HG03039 (cell line): ENCODE data around the gene PXDN.

Experiments used
- ATAC-seq: cut with Tn5 transposase; IDR thresholded peaks from one replicate; pipeline ENCODE4 v1.9.1; 2021; ENCODE audit warnings: mild to moderate bottlenecking, moderate library complexity; ENCODE audit not compliant: unreplicated experiment

Gene PXDN

DNA sequence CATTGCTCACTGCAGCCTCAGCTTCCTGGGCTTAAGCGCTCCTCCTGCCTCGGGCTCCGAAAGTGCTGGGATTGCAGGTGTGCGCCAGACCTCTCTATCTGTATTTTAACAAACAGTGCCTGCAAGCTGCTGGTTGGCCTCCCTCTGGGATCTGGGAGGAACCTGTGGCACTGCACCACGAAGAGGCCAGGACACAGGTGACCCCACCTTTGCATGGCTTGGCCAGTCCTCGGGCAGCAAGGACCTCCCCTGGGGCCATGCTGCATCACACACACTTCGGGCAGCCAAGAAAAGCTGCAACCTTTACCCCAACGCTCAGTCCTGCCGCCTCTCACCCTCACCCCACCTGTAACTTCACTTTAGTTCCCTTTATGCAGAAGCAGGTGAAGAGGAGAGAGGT lies 70.0 kb downstream of the PXDN start:
- ATAC-seq, result no peak

- no peak for ATAC-seq
These were observed 71.0 kb downstream of the PXDN start for GRCh38 chr2:1673160-1673944.

GRCh38 chr2:1672738-1673137 lies 71.6 kb downstream of the PXDN start:
- no peak for ATAC-seq

DNA sequence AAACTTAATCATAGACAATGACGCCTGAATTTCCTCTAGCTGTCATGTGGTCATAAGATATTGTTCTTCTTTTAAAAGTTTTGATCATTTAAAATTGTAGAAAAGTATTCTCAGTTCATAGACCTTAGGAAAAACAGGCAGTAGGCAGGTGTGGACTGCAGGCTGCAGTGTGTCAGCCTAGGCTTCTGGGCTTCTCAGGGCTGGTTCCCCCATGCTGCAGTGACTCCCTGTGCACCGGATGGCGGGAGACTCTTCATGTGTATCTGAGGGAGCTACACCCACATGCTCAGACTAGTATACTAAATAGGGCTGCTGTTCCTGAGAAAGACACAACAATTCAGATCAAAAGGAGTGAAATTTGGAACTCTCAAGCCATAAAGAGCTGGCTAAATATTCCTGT lies 72.4 kb downstream of the PXDN start:
- no peak for ATAC-seq

- ATAC-seq, result no peak
These were observed 73.7 kb downstream of the PXDN start for GRCh38 chr2:1670636-1671035.

- no peak for ATAC-seq
These were observed 78.4 kb downstream of the PXDN start for GRCh38 chr2:1665761-1666505.

GRCh38 chr2:1664698-1665097 lies 79.6 kb downstream of the PXDN start:
- ATAC-seq, result no peak

GRCh38 chr2:1664076-1664605 lies 80.2 kb downstream of the PXDN start:
- no peak for ATAC-seq

DNA sequence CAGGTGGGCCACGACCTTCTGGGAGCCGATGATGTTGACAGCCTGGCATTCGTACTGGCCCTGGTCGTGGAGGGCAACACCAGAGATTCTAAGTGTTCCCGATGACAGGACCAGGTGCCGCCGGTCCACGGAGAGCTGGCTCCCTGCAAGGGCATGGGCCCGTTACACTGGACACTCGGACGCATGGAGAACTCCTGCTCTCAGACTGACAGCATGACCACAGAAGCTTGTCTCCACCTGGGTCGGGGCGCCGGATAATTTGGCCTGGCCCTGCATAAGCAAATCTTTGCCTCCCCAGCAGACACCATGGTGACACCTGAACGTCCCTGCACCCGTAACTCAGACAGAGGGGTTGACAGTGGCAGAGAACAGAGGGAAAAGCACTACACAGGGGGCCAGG lies 80.7 kb downstream of the PXDN start:
- no peak for ATAC-seq

- no peak for ATAC-seq
These were observed 81.6 kb downstream of the PXDN start for GRCh38 chr2:1662606-1663180.

GRCh38 chr2:1661891-1662605 lies 82.3 kb downstream of the PXDN start:
- no peak for ATAC-seq

GRCh38 chr2:1660656-1661640 lies 83.4 kb downstream of the PXDN start:
- no peak for ATAC-seq

DNA sequence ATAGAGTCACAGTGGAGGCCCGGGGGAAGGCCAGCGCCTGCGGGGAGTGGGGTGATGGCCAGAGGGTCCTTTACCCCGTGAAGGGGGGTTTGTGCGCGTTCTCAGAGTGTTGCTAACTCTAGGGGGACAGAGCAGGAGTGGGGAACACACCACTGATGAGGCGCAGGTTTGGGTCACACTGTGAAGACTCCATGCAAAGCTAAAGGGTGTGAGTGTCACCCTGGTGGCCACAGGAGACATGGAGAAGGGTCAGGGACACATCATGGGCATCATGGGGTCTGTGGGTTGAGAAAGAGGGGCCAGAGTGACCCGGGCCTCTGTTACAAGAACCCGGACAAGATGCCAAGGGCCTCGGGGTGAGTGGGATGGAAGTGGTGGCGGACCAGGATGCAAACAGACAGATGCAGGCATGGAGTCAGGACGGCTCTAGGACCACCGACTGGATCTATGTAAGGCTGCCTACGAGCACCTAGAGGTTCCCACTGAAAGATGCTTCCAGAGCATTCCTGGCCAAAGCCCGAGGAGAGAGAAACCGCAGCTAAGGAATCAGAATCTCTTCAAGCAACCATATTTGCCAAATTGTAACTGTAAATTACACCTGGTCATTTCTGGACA lies 84.3 kb downstream of the PXDN start:
- ATAC-seq, result no peak

DNA sequence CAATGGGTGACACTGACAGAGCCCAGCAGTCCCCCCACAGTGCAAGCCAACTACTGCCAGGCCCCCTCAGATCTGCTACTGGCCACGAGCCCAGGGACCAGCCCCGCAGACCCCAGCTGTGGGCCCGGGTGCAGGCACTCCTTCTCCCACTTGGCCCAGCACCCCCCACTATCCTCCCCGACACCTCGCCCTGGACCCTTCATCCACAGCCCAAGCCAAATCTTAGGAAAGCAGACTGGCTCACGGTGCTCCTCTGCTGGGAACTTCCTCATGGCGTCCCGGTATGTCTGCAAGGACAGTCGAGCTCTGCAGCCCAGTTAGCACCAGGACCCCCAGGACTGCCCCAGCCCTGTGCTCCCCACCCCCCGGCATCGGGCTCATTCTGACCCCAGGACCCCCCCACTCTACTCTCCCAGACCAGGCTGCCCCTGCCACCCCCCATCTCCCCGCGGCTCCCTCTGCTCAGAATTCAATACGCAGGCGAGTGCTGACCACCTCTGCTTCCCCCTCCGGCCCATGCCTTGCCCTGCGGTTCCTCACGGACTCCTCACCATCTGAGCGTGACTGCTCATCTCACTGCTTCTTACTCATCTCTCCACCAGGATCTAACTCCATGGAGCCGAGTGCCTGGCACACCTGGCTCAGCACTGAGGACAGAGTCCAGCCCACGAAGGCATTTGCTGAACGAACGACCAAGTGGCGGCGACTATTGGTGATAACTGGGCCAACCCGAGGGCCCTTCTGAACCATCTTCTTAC lies 85.7 kb downstream of the PXDN start:
- ATAC-seq, result no peak

DNA sequence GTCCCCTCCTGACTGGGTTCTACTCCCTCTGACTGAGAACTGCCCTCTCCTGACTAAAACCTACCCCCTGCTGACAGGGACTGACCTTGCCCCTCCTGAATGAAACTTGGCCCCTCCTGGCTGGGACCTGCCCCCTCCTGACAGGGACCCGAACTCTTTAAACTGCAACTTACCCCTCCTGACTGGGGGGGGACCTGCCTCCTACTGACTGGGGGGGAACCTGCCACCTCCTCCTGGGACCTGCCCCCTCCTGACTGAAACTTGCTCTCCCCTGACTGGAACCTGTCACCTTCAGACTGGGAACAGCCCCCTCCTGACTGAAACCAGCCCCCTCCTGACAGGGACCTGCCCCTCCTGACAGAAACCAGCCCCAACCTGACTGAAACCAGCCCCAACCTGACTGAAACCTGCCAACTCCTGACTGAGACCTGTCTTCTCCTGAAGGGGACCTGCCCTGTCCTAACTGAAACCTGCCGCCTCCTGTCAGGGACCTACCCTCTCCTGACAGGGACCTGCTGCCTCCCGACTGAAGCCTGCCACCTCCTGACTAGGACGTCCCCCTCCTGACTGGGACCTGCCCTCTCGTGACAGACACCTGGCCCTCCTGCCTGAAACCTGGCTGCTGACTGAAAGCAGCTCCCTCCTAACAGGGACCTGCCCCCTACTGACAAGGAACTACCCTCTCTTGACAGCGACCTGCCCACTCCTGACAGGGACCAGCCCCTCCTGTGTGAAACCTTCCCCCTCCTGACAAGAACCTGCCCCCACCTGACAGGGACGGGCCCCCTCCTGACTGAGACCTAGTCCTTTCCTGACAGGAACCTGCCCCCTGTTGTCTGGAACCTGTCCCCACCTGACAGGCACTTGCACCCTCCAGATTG lies 87.1 kb downstream of the PXDN start:
- no peak for ATAC-seq

GRCh38 chr2:1656326-1656960 lies 87.9 kb downstream of the PXDN start:
- ATAC-seq, result no peak

- no peak for ATAC-seq
These were observed 88.9 kb downstream of the PXDN start for GRCh38 chr2:1655461-1655860.
